ENCODE data around the gene USP22.

DNA sequence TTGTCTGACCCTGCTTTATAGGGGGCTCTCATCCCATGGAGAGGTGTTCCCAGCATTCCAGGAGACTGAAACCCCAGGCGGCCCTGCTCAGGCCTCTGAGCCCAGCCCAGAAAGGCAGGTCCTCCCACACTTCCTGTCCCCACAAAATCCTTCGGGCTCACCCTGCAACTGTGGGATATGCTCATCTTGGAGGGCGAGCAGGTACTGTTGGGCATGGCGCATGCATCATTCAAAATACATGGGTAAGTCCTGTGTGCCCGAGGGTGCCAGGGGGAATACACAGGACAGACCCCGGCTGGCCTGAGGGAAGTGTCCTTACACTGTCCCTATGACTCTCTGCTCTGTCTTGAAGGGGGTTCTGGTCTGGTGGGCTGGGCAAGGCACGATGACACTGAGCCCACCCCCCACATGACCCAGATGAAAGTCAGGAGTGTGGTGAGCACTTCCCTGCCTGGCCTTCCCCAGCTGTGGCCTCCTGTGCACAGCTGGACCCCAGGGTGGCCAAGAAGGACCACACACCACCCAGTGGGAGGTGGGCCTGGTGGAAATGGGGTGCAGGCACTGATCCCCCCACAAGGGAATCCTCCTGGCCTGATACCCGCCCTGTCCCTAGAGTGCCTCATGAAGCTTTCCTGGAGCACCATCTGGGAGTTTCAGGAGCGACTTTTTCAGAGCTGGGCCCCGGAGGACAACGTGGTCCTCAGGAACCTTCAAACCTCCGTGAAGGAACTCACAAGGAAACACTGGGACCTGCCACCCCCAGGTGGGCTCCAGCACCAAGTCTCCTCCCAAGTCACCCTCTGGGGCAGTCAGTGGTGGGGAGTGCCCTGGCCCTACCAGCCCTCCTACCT is 46.7 kb downstream of the USP22 start:
- TF ChIP-seq, protein P1, sequence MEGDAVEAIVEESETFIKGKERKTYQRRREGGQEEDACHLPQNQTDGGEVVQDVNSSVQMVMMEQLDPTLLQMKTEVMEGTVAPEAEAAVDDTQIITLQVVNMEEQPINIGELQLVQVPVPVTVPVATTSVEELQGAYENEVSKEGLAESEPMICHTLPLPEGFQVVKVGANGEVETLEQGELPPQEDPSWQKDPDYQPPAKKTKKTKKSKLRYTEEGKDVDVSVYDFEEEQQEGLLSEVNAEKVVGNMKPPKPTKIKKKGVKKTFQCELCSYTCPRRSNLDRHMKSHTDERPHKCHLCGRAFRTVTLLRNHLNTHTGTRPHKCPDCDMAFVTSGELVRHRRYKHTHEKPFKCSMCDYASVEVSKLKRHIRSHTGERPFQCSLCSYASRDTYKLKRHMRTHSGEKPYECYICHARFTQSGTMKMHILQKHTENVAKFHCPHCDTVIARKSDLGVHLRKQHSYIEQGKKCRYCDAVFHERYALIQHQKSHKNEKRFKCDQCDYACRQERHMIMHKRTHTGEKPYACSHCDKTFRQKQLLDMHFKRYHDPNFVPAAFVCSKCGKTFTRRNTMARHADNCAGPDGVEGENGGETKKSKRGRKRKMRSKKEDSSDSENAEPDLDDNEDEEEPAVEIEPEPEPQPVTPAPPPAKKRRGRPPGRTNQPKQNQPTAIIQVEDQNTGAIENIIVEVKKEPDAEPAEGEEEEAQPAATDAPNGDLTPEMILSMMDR (conservative IDR thresholded peaks at IDR 0.05 in 1 of 2, IDR thresholded peaks at IDR 0.05 in 1 of 2; ENCODE audit: low read depth in 1 of 2, low read length in 2 of 2) = no peak
- TF ChIP-seq EZH2 (IDR thresholded peaks at IDR 0.05; ENCODE audit: low read length, missing control alignments) = no peak
